Measurements from ENCODE around the gene TMEM132E.

TMEM132E gene

GRCh38 chr17:34638526-34639260 lies 59.3 kb downstream of the TMEM132E start:
- TF ChIP-seq, protein P1, sequence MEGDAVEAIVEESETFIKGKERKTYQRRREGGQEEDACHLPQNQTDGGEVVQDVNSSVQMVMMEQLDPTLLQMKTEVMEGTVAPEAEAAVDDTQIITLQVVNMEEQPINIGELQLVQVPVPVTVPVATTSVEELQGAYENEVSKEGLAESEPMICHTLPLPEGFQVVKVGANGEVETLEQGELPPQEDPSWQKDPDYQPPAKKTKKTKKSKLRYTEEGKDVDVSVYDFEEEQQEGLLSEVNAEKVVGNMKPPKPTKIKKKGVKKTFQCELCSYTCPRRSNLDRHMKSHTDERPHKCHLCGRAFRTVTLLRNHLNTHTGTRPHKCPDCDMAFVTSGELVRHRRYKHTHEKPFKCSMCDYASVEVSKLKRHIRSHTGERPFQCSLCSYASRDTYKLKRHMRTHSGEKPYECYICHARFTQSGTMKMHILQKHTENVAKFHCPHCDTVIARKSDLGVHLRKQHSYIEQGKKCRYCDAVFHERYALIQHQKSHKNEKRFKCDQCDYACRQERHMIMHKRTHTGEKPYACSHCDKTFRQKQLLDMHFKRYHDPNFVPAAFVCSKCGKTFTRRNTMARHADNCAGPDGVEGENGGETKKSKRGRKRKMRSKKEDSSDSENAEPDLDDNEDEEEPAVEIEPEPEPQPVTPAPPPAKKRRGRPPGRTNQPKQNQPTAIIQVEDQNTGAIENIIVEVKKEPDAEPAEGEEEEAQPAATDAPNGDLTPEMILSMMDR (IDR thresholded peaks at IDR 0.05; ENCODE audit: insufficient read depth, low read depth, low read length, missing control alignments), result no peak
- H3K4me3 ChIP-seq (ENCODE audit: low read depth, low read length), result no peak overlapping the region
- no peak for DNase-seq (ENCODE audit: low read depth)

GRCh38 chr17:34639706-34640425 lies 60.5 kb downstream of the TMEM132E start:
- TF ChIP-seq, protein P1 (IDR thresholded peaks at IDR 0.05; ENCODE audit: insufficient read depth, low read depth, low read length, missing control alignments), result no peak
- DNase-seq (ENCODE audit: low read depth), result no peak
- H3K4me3 ChIP-seq (ENCODE audit: low read depth, low read length), result no peak overlapping the region

DNA sequence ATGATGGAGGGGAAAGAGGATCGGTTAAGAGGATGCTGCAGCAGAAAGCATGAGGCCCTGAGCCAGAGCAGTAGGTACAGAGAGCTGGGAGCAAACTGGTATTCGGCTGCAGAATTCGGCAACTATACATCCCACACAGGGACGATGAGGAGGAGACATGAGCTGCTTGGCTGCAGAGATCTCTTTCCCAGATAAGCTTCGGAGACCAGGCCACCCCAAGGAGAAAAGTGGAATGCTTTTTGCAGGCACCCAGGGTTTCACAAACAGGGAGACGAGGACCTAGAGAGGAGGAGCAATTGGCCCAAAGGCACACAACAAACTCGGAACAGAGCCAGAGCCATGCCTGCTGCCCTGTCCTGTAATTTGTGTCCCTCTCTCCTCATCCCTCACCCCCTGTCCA lies 62.0 kb downstream of the TMEM132E start:
- H3K4me3 ChIP-seq (ENCODE audit: low read depth, low read length), result no peak overlapping the region

DNA sequence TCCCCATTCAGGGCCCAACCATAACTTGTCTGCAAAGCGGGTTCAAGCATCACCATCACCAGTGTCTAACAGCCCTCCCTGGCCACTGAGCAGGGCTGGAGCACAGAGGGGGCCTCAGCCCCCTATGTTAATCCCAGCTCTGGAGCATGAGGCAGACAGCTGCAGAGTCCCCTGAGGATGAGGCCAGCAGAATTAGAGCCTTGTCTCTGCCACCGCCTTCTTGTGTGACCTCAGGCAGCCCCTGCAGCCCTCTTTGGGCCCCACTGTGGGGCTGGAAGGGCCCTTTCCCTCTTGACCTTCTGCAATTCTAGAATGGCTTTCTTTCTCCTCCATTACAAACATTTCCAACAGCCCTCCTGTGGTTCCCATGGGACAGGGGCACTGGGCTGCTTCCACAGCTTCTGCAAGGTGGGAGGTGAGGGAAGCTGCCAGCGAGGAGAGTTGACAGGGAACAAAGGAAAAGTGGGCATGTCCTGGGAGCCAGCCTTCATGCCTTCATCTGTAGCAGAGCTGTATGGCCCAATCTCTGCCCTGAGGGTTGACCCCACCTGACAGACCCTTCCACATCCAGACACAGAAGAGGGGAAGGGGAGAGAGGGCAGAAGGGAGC lies 65.7 kb downstream of the TMEM132E start:
- DNase-seq (ENCODE audit: low read depth), result no peak
- TF ChIP-seq, protein P1 (IDR thresholded peaks at IDR 0.05; ENCODE audit: insufficient read depth, low read depth, low read length, missing control alignments), result no peak
- no peak overlapping the region for H3K4me3 ChIP-seq (ENCODE audit: low read depth, low read length)

More for the DNA sequence above, 62.0 kb downstream of the TMEM132E start:
- TF ChIP-seq, protein P1 (IDR thresholded peaks at IDR 0.05; ENCODE audit: insufficient read depth, low read depth, low read length, missing control alignments), result no peak
- no peak for DNase-seq (ENCODE audit: low read depth)

GRCh38 chr17:34645594-34645993 lies 66.2 kb downstream of the TMEM132E start:
- TF ChIP-seq, protein P1 (IDR thresholded peaks at IDR 0.05; ENCODE audit: insufficient read depth, low read depth, low read length, missing control alignments), result no peak
- no peak overlapping the region for H3K4me3 ChIP-seq (ENCODE audit: low read depth, low read length)
- no peak for DNase-seq (ENCODE audit: low read depth)

- no peak for DNase-seq (ENCODE audit: low read depth)
- TF ChIP-seq, protein P1 (IDR thresholded peaks at IDR 0.05; ENCODE audit: insufficient read depth, low read depth, low read length, missing control alignments), result no peak
- no peak overlapping the region for H3K4me3 ChIP-seq (ENCODE audit: low read depth, low read length)
These were observed 68.1 kb downstream of the TMEM132E start for GRCh38 chr17:34647511-34647910.
